Left hindlimb (tissue), 1 donor: ENCODE results near the gene PCDH17.

Experiments
- DNase-seq: peaks from one replicate; pipeline ENCODE4 v3.0.0-alpha.2; 2018

PCDH17 gene

DNA sequence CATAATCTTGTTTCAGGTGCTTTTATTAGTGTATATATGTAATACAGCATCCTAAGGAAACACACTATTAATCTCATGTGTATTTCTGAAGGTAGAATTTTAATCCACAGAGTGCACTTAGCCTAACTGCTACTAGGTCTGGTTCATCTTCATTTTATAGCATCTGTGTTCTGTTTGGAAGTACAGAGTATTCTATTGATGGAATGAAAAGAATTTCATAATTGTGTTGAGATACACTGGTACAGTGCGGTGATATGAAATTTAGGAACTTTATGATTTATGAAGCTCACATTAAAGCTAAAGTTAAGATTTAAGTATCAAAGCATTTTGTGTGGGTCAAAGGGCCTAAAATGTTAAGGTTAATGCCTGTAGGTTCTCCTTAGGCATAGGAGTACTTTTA is 6.0 kb downstream of the PCDH17 start:
- no peak for DNase-seq

GRCh38 chr13:57638186-57638890 is 6.8 kb downstream of the PCDH17 start:
- DNase-seq, result no peak

DNA sequence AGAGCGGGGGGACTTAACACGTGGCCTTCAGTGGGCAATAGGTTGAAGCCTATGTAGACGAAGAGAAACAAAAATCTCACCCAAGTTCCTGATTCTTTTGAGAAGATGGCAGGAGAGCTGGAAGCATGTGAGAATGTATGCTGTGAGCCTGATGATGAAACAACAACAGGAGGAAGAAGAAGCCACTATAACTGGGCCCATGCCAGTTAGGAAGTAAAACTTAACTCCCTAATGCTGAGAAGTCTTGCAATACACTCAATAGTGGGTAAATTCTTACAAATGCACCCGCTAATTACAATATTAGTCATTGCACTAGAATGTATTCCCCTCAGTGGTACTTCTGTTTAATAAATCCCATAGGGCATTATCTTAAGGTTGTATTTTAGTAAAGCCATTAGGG is 9.1 kb downstream of the PCDH17 start:
- DNase-seq, result no peak

DNA sequence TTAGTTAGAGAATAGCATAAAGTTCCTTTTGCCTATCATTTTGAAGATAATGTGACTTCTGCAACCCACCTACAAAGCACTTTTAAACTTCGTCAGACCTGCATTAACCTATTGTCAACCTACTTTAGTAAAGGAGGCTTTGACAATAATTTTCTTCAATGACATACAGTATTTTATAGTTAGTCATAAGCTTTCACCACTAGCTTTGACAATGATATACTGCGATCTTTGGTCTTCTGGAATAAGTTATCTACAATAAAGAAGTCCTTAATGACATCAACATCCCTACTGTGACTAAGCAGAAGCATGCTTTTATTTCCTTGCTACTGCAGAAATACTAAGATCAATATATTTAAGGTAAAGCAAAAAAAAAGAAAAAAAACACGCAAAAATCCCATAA is 9.5 kb downstream of the PCDH17 start:
- no peak for DNase-seq

DNA sequence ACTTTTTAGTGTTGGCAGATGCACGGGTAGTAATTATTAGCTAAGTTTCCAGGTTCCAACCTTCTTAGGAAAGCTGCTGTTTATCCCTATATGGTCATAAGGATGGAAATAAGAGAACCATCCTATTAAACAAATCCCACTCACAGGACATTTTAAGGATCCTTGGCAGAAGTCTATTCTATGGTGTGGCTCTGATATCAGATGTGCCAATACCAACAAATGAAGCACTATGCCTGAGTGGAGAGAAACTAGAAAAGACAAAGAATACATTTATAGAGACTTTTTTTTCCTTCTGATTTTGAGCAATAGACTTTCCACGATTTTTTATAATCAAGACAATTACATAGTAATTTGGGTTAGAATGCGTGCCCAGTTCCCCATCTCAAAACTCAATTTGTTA is 12.6 kb downstream of the PCDH17 start:
- DNase-seq, result no peak

DNA sequence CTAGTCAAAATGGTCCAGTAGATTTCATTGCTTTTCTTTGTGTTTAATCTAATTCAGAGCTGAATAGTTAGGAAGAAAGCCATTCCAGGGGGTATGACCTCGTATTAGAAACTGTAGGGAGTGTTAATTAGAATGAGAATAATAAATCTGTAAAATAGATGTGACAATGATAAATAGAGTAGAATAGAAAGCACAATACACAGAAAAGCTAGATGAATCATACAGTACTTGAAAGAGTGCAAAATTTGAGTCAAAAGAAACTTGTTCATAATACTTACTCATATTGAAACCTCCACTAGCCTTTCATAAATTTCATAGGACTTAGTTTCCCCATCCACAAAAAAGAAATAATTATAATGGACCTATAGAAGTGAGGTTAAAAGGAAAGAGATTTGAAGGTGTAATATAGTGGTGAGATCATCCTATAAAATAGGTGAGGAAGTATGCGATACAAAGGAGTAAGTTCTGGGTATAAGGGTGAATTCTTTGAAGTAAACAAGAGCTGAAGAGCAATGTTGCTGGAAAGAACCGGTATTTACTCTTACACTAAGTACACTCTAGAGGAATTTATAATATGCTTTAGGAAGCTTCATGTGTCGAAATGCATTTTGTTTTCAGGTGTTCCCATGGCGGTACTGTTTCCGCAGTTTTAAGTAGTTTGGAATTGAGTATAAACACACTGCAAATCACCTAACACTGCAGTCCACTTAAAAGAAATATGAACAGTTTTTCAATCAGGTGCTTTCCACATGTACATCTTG is 21.9 kb downstream of the PCDH17 start:
- no peak for DNase-seq

DNA sequence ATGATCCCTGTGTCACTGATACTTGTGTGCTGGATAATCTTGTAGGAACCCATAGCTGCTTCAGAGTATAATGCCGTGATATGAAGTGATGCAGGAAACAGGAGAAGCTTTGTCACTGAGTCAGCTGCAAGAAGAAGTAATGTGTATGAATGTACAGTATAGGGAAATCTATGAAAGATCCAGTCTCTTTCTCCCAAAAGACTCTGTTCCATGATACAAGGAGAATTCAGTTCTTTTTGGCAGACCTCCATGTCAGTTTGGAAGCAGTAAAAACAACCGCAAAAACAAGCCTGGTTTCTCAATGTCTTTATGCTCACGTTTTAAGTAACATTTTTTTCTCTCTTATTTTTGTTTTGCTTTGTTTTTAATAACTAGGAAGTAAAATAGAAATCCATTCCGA is 33.9 kb downstream of the PCDH17 start:
- no peak for DNase-seq

DNA sequence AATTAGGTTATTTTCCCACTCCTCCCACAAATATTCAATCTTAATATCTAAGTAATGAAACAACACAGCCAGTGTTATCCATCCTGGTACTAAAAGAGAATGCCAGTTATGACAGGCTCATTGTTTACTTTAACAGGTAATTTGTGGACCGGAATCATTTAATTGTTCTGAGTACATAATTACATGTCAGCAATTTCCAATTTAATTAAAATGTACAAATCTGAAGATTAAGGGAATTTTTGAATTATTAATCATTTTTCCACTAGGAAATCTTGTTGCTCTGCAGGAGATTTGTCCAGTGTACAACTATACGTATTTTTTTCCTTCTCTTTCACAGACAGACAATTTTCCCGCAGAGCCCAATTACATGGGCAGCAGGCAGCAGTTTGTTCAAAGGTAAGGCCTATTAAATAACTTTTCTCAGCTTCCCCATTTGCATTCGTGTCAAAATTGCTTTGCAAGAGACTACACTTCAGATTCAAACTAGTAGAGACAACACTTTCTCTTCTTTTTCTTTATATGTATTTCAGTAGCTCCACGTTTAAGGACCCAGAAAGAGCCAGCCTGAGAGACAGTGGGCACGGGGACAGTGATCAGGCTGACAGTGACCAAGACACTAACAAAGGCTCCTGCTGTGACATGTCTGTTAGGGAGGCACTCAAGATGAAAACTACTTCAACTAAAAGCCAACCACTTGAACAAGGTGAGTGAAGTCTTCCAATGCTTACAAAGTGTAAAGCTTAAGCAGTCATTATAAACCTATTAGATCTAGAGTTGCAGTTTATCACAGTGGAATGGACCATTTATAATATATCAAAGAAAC is 34.8 kb downstream of the PCDH17 start:
- DNase-seq, result no peak

- no peak for DNase-seq
Observed at GRCh38 chr13:57672168-57672567, 40.6 kb downstream of the PCDH17 start.

DNA sequence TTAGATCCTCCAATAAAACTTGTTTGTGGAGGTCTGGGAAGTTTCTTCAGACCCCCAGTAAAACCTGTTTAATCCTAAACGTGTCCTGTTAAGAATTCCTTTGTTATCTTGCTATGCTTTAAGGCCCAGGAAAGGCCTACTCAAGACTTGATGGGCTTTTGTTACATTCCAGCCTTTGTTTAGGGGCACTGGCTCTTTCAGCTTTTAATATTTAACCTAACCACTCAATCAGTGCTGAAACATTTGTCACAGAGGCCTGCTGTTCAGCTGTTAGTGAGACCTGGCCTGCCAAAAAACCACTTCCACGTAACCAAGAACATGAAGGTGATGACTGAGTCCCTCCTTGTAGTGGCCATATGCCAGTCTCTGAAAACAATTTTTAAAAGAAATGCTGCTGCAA is 41.7 kb downstream of the PCDH17 start:
- DNase-seq, result no peak

GRCh38 chr13:57675526-57675925 is 44.0 kb downstream of the PCDH17 start:
- no peak for DNase-seq

- no peak for DNase-seq
Observed at GRCh38 chr13:57680609-57681008, 49.1 kb downstream of the PCDH17 start.

- no peak for DNase-seq
Observed at GRCh38 chr13:57682128-57682716, 50.7 kb downstream of the PCDH17 start.

GRCh38 chr13:57698851-57699250 is 67.3 kb downstream of the PCDH17 start:
- no peak for DNase-seq

DNA sequence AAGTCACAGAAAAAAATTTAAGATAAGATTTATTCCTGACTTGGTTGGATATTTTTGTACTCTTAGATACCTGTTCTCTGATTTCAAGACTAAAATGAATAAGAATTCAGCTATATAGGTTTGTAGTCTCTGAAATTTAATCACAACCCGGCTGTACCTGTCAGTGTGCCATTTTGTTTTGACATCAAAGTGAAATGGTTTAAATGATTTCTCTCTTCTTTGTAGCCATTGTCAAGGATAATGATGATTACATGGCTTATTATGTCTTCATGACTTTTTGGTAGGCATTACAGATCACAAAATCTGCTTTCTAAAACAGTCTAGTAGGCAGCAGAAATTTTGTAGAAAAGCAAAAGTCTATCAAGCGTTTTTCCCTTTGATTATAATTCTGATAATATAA is 72.5 kb downstream of the PCDH17 start:
- no peak for DNase-seq

GRCh38 chr13:57716295-57716694 is 84.8 kb downstream of the PCDH17 start:
- DNase-seq, result no peak

DNA sequence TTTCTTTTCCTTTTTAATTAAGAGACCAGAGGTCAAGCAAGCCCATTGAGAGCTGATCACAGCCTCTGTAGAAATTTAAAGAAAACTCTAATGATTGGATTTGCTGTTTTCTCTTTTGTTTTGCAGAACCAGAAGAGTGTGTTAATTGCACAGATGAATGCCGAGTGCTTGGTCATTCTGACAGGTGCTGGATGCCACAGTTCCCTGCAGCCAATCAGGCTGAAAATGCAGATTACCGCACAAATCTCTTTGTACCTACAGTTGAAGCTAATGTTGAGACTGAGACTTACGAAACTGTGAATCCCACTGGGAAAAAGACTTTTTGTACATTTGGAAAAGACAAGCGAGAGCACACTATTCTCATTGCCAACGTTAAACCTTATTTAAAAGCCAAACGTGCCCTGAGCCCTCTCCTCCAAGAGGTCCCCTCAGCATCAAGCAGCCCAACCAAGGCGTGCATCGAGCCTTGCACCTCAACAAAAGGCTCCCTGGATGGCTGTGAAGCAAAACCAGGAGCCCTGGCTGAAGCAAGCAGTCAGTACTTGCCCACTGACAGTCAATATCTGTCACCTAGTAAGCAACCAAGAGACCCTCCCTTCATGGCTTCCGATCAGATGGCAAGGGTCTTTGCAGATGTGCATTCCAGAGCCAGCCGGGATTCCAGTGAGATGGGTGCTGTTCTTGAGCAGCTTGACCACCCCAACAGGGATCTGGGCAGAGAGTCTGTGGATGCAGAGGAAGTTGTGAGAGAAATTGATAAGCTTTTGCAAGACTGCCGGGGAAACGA is 93.1 kb downstream of the PCDH17 start:
- no peak for DNase-seq

- DNase-seq, result no peak
Observed at GRCh38 chr13:57725480-57725879, 93.9 kb downstream of the PCDH17 start.

DNA sequence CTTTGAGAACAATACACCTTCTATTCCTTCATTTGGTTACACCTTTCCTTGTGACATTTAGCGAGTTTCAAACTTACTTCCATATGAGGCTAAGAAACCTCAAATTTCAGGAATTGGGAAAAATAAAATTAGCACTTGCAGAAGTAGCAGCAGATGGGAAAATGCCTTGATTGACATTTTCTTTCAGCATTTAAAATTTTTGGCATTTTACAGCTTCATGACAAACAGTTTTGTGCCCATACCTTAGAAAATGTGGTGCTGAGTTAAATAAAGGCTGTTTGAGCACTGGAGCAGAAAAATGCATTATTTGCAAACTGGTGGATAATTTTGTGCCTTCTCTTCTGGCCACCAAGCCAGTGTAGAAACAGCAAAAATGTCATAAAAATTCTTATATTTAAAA is 95.4 kb downstream of the PCDH17 start:
- DNase-seq, result no peak

- DNase-seq, result no peak
Observed at GRCh38 chr13:57734306-57734705, 102.8 kb downstream of the PCDH17 start.

GRCh38 chr13:57739089-57739488 is 107.5 kb downstream of the PCDH17 start:
- no peak for DNase-seq

GRCh38 chr13:57739543-57740190 is 108.1 kb downstream of the PCDH17 start:
- DNase-seq, result no peak
